KMS-11 (cell line): ENCODE measurements around the gene PLEKHF1.

Experiments used
- H2AFZ ChIP-seq: fragments of 200-600 bp; sonication (generic); 2 replicates; pipeline ENCODE4 v1.6.1; 2016; ENCODE audit warnings: antibody characterized with exemption, mixed run types, low read depth
- H3K27ac ChIP-seq: fragments of 200-600 bp; sonication (generic); 2 replicates; pipeline ENCODE4 v1.6.1; 2016; ENCODE audit warnings: mild to moderate bottlenecking, mixed run types
- H3K27me3 ChIP-seq: fragments of 200-600 bp; sonication (generic); 2 replicates; pipeline ENCODE4 v1.6.1; 2017; ENCODE audit warnings: mild to moderate bottlenecking, low read depth, mixed run types, moderate library complexity; ENCODE audit not compliant: insufficient read depth
- H3K36me3 ChIP-seq: fragments of 200-600 bp; sonication (generic); 2 replicates; pipeline ENCODE4 v1.6.1; 2017; ENCODE audit warnings: mild to moderate bottlenecking, mixed run types; ENCODE audit not compliant: insufficient read depth
- H3K4me1 ChIP-seq: fragments of 200-600 bp; sonication (generic); 2 replicates; pipeline ENCODE4 v1.6.1; 2016; ENCODE audit warnings: mild to moderate bottlenecking, low read depth, mixed run types; ENCODE audit not compliant: poor library complexity, severe bottlenecking
- H3K4me2 ChIP-seq: fragments of 200-600 bp; sonication (generic); 2 replicates; pipeline ENCODE4 v1.7.0; 2016; ENCODE audit warnings: mild to moderate bottlenecking, mixed run types
- H3K4me3 ChIP-seq: fragments of 200-600 bp; sonication (generic); IDR thresholded peaks from 2 replicates; pipeline ENCODE4 v1.6.1; 2017; ENCODE audit warnings: low read depth, low read length, mixed read lengths; ENCODE audit not compliant: insufficient read depth
- H3K79me2 ChIP-seq: fragments of 200-600 bp; sonication (generic); 2 replicates; pipeline ENCODE4 v1.6.1; 2016; ENCODE audit warnings: low read depth, mixed run types; ENCODE audit not compliant: insufficient read depth
- H3K9ac ChIP-seq: fragments of 200-600 bp; sonication (generic); 2 replicates; pipeline ENCODE4 v1.6.1; 2016; ENCODE audit warnings: mild to moderate bottlenecking, mixed run types
- H4K20me1 ChIP-seq: fragments of 200-600 bp; sonication (generic); 2 replicates; pipeline ENCODE4 v1.6.1; 2016; ENCODE audit warnings: mild to moderate bottlenecking, mixed run types; ENCODE audit not compliant: insufficient read depth
- CTCF ChIP-seq: fragments of 200-600 bp; sonication (generic); conservative IDR thresholded peaks from 2 replicates; pipeline ENCODE4 v1.6.1; 2017; ENCODE audit warnings: low read depth, mild to moderate bottlenecking, antibody characterized with exemption, low read length, moderate library complexity, mixed read lengths

PLEKHF1 gene

GRCh38 chr19:29696565-29696846 is 31.2 kb downstream of the PLEKHF1 start:
- no peak overlapping the region for H3K9ac ChIP-seq
- no peaks in the 10 kb centered on the region for H4K20me1 ChIP-seq
- H3K27me3 ChIP-seq: no peaks in the 10 kb centered on the region
- no peaks in the 10 kb centered on the region for H3K79me2 ChIP-seq
- H3K4me2 ChIP-seq: no peak overlapping the region
- H3K27ac ChIP-seq: no peak overlapping the region
- no peaks in the 10 kb centered on the region for H3K4me1 ChIP-seq
- no peak overlapping the region for H2AFZ ChIP-seq
- H3K36me3 ChIP-seq: no peaks in the 10 kb centered on the region
- TF ChIP-seq CTCF: no peak
- H3K4me3 ChIP-seq: no peak overlapping the region

- no peak overlapping the region for H3K4me3 ChIP-seq
- no peak overlapping the region for H3K4me2 ChIP-seq
- no peak for TF ChIP-seq CTCF
- H2AFZ ChIP-seq: no peak overlapping the region
- no peaks in the 10 kb centered on the region for H3K36me3 ChIP-seq
- H3K9ac ChIP-seq: no peak overlapping the region
- no peak overlapping the region for H3K27ac ChIP-seq
- H3K4me1 ChIP-seq: no peaks in the 10 kb centered on the region
- H3K79me2 ChIP-seq: no peaks in the 10 kb centered on the region
- no peaks in the 10 kb centered on the region for H4K20me1 ChIP-seq
- no peaks in the 10 kb centered on the region for H3K27me3 ChIP-seq
Measured at GRCh38 chr19:29697523-29698261, 32.4 kb downstream of the PLEKHF1 start.

- TF ChIP-seq CTCF: no peak
- H3K27ac ChIP-seq: no peak overlapping the region
- H3K4me2 ChIP-seq: no peak overlapping the region
- no peak overlapping the region for H3K9ac ChIP-seq
- no peaks in the 10 kb centered on the region for H3K79me2 ChIP-seq
- no peaks in the 10 kb centered on the region for H3K36me3 ChIP-seq
- H2AFZ ChIP-seq: no peak overlapping the region
- no peaks in the 10 kb centered on the region for H4K20me1 ChIP-seq
- no peaks in the 10 kb centered on the region for H3K27me3 ChIP-seq
- no peak overlapping the region for H3K4me3 ChIP-seq
- H3K4me1 ChIP-seq: no peaks in the 10 kb centered on the region
Measured at GRCh38 chr19:29699861-29700260, 34.6 kb downstream of the PLEKHF1 start.

DNA sequence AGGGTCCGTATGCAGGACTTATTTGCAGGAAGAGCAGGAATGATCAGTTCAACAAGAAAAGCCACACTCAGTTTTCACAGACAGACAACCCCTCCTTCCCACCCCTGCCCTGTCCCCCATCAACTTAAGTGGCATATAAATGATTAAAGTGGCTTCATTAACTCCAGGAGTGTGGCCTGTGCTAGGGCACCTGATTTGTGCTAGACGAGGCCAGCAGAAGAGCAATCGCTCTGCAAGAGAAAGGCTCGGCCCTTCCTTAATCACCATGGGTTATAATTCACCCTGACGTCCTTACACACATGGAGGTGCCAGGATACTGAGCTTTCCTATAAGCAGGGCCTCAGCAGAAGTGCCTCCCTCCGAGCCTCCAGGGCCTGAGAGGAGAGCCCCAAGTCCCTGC is 35.2 kb downstream of the PLEKHF1 start:
- Histone ChIP-seq H3K27ac (no peak overlapping the region), H4K20me1 (no peaks in the 10 kb centered on the region), H2AFZ (no peak overlapping the region), H3K9ac (no peak overlapping the region), H3K36me3 (no peaks in the 10 kb centered on the region), H3K4me2 (no peak overlapping the region), H3K79me2 (no peaks in the 10 kb centered on the region), H3K4me3 (no peak overlapping the region), H3K27me3 (no peaks in the 10 kb centered on the region), H3K4me1 (no peaks in the 10 kb centered on the region)
- TF ChIP-seq CTCF: no peak
